ENCODE data around the gene SLC2A8. TPM values are rescaled to one million over a fixed set of nuclear protein-coding genes. Genes with fewer than 3 reads are reported as not detected.
A peak's percentile ranks its signal among the peaks of the same experiment; 100 is the strongest.

SLC2A8 gene
- total RNA-seq, 1 donor from 2014 or later, result 27.5 TPM

DNA sequence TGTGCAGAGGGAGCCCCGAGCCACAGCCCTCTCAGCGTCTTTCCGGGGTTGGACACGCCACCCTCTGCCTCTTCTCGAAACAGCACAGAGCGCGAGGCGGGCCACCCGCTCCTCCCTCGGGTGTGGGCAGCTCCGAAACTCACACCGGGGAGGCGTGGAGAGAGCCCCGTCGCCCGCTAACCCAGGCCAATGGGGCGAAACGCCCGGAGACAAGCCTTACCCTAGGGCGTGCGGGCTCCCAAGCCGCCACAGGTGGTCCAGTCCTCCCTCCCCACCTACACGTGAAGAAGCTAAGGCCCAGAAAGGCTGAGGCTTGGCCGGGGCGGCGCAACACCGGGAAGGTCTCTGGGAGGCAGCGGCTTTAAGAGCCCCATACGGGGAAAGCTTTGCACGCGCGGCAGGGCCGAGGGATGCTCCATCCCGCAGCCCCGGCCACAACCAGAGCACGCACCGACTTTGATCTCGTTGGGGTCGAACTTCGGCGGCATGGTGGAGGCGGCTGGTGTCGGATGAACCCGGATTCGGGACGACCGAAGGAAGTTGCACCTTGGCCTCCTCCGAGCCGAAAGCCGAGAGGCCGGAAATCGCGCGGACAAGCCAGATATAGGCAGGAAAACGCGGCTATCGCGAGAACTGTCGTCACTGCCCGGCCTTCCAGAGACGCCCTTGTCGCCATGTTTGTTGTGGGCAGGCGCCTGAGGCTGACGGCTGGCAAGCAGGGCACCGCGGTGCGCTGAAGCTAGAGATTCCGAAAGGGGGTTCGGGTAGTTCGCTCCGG, 54.0 kb downstream of the SLC2A8 start, which contains the start of the genes LRSAM1 and RPL12:
TSS of gene LRSAM1 (plus strand) at position 681 of the 778 bp plus-strand sequence. CDS start 3,018 bp downstream, outside the sequence.
TSS of gene RPL12 (minus strand) at position 577 of the 778 bp plus-strand sequence. CDS start at position 488, 89 bp downstream.
- Histone ChIP-seq H3K27me3 (ENCODE audit: control insufficient read depth, insufficient read depth, low read length) (no peaks in the 10 kb centered on the region), H3K4me3 (ENCODE audit: low read depth, low read length) (peak within 1 kb of the TSS; percentile 95), H3K36me3 (ENCODE audit: control insufficient read depth, insufficient read depth, low read length) (peaks cover 5% of the 10 kb centered on the region)
- DNase-seq (ENCODE audit: low read depth), result peak; percentile 56
- TF ChIP-seq, protein P1, sequence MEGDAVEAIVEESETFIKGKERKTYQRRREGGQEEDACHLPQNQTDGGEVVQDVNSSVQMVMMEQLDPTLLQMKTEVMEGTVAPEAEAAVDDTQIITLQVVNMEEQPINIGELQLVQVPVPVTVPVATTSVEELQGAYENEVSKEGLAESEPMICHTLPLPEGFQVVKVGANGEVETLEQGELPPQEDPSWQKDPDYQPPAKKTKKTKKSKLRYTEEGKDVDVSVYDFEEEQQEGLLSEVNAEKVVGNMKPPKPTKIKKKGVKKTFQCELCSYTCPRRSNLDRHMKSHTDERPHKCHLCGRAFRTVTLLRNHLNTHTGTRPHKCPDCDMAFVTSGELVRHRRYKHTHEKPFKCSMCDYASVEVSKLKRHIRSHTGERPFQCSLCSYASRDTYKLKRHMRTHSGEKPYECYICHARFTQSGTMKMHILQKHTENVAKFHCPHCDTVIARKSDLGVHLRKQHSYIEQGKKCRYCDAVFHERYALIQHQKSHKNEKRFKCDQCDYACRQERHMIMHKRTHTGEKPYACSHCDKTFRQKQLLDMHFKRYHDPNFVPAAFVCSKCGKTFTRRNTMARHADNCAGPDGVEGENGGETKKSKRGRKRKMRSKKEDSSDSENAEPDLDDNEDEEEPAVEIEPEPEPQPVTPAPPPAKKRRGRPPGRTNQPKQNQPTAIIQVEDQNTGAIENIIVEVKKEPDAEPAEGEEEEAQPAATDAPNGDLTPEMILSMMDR (IDR thresholded peaks at IDR 0.05; ENCODE audit: insufficient read depth, low read length, poor library complexity, severe bottlenecking), result no peak

DNA sequence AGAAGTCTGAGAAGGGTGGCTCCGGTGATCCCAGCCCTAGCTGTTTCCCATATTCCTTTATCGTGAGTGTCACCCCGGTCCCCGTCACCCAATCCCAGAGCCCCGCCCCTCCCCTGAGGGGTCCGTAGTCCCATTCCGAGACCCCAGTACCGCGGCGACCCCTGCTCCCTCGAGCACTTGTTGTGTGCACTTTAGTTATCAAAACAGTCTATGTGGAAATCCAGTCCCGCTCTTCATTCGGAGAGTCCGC, 54.6 kb downstream of the SLC2A8 start:
- Histone ChIP-seq H3K4me3 (ENCODE audit: low read depth, low read length) (peak overlapping the region; percentile 95), H3K36me3 (ENCODE audit: control insufficient read depth, insufficient read depth, low read length) (peaks cover 5% of the 10 kb centered on the region), H3K27me3 (ENCODE audit: control insufficient read depth, insufficient read depth, low read length) (no peaks in the 10 kb centered on the region)
- DNase-seq (ENCODE audit: low read depth), result no peak
- TF ChIP-seq, protein P1 (IDR thresholded peaks at IDR 0.05; ENCODE audit: insufficient read depth, low read length, poor library complexity, severe bottlenecking), result no peak

DNA sequence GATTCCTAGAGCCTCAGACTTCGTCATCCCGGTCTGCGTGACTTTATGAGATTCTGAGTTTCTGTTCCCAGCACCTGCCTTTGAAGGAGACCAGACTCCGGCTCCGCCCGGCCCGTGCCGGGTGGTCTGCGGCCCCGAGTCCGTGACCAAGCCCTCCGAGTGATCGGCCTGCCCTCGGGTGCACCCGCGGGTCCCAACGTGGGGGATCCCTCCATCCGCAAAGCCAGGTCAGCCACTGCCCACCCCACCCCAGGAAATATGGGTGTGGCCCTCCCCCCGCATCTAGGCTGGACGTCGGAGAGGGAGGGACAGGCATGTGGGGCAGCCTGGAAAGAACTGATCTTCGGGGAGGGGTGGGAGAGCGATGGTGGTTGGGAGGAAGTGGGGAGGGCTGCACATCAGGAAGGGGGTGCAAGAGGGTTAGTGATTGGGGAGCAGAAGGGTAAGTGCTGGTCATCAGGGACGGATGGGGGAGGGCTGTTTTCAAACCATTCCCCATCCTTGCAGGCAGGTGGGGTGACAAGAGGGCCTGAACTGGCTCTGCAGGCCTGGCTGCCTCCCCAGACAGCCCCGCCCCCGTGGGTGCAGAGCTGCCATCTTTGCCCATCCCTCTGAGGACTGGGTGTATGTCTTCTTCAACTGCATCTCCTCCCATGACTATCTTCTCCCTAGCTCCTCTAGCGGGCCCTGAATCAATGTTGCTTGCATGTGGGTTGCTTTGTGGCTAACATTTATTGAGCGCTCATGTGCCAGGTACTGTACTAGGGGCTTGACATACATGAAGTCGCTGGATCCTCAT, 55.1 kb downstream of the SLC2A8 start:
- DNase-seq (ENCODE audit: low read depth), result no peak
- TF ChIP-seq, protein P1 (IDR thresholded peaks at IDR 0.05; ENCODE audit: insufficient read depth, low read length, poor library complexity, severe bottlenecking), result no peak
- Histone ChIP-seq H3K4me3 (ENCODE audit: low read depth, low read length) (peak overlapping the region; percentile 95), H3K36me3 (ENCODE audit: control insufficient read depth, insufficient read depth, low read length) (peaks cover 5% of the 10 kb centered on the region), H3K27me3 (ENCODE audit: control insufficient read depth, insufficient read depth, low read length) (no peaks in the 10 kb centered on the region)

GRCh38 chr9:127452691-127453090, 55.7 kb downstream of the SLC2A8 start:
- Histone ChIP-seq H3K4me3 (ENCODE audit: low read depth, low read length) (no peak overlapping the region), H3K27me3 (ENCODE audit: control insufficient read depth, insufficient read depth, low read length) (no peaks in the 10 kb centered on the region), H3K36me3 (ENCODE audit: control insufficient read depth, insufficient read depth, low read length) (peaks cover 5% of the 10 kb centered on the region)
- DNase-seq (ENCODE audit: low read depth), result no peak
- TF ChIP-seq, protein P1 (IDR thresholded peaks at IDR 0.05; ENCODE audit: insufficient read depth, low read length, poor library complexity, severe bottlenecking), result no peak

DNA sequence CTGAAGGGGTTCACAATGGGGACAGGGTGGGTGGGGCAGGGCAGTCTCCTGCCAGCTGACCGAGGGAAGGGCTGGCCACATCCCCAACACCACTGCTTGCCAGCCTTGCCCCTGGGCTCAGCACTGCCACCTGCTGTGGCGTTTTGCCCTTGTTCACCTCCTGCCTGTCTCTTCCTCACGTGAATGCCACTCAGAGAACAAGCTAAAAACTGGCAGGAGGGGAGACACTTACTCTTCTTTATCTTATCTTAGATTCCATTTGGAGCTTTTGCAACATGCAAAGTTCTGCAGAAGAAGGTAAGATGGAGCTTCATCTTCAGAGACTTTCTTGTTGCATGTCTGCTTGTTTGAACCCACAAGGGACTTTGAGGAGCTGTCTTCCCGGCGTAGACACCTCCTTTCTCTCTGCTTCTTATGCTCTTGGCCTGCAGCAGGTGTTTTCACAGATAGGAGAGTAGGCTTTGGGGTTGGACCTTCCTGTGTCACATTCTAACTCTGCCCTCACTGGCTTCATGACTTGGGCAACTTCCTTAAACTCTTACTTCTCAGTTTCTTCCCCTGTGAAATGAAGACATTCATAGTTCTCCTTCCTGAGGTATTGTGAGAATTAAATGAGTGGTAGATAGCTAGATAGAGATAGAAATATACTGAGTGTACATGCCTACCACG, 58.5 kb downstream of the SLC2A8 start:
- Histone ChIP-seq H3K4me3 (ENCODE audit: low read depth, low read length) (no peak overlapping the region), H3K36me3 (ENCODE audit: control insufficient read depth, insufficient read depth, low read length) (no peaks in the 10 kb centered on the region)

More for the DNA sequence above, 58.5 kb downstream of the SLC2A8 start:
- H3K27me3 ChIP-seq (ENCODE audit: control insufficient read depth, insufficient read depth, low read length), result no peaks in the 10 kb centered on the region
- TF ChIP-seq, protein P1 (IDR thresholded peaks at IDR 0.05; ENCODE audit: insufficient read depth, low read length, poor library complexity, severe bottlenecking), result peak; percentile 49
- DNase-seq (ENCODE audit: low read depth), result no peak
